ENCODE data around the gene ARID3B. TPM values are rescaled to one million over a fixed set of nuclear protein-coding genes. Genes with fewer than 3 reads are reported as not detected.
A peak's percentile ranks its signal among the peaks of the same experiment; 100 is the strongest.

The ARID3B gene
- total RNA-seq, 1 experiment from 2014 or later, result 101 TPM

- H3K9me3 ChIP-seq (ENCODE audit: control insufficient read depth, low read depth, low read length), result no peaks in the 10 kb centered on the region
- no peaks in the 10 kb centered on the region for H3K27me3 Mint-ChIP-seq (ENCODE audit: low read depth)
- no peak overlapping the region for H4K8ac ChIP-seq (replicated peaks; ENCODE audit: insufficient read length, low read depth, low read length)
- H2BK20ac ChIP-seq (ENCODE audit: low read depth, low read length, poor library complexity, severe bottlenecking), result no peak overlapping the region
- peaks cover 3 to 4% (median 3%) of the 10 kb centered on the region in 3 experiments; a peak in 4 of 7 replicates for H3K36me3 Mint-ChIP-seq (ENCODE audit: insufficient read depth in 1 of 3, low read depth in 3 of 3)
- no peak overlapping the region for H3K4me2 ChIP-seq (ENCODE audit: insufficient read depth, insufficient read length, low read length)
- no peak overlapping the region for H3K9ac ChIP-seq (ENCODE audit: extremely low read depth, insufficient read length, low read length)
- peaks cover 4% of the 10 kb centered on the region for H3K79me1 ChIP-seq (ENCODE audit: insufficient read depth, low read depth, low read length, poor library complexity, severe bottlenecking)
- no peak overlapping the region for H4K5ac ChIP-seq (ENCODE audit: insufficient read length, low read depth, low read length)
- H3K23ac ChIP-seq (ENCODE audit: insufficient read length, low read depth, low read length), result no peak overlapping the region
- H3K27me3 ChIP-seq (ENCODE audit: insufficient read depth, low read length), result no peaks in the 10 kb centered on the region
- H3K27ac ChIP-seq (ENCODE audit: insufficient read length, low read depth, low read length), result no peak overlapping the region
- peaks cover 27 to 37% of the 10 kb centered on the region in 2 experiments for H3K4me1 Mint-ChIP-seq
- TF ChIP-seq CTCF (conservative IDR thresholded peaks at IDR 0.05), result no peak
- H3K27ac Mint-ChIP-seq, result peak overlapping the region in 2 of 3 experiments; percentile 24 to 58; a peak in 4 of 7 replicates
- no peak overlapping the region for H2BK120ac ChIP-seq (ENCODE audit: low read depth, low read length, poor library complexity, severe bottlenecking)
- no peaks in the 10 kb centered on the region for H4K20me1 ChIP-seq (ENCODE audit: control insufficient read depth, insufficient read depth, insufficient read length)
- H2BK15ac ChIP-seq (ENCODE audit: low read depth, low read length), result no peak overlapping the region
- no peak overlapping the region for H3K14ac ChIP-seq (ENCODE audit: insufficient read depth, low read length)
- no peak overlapping the region for H2AFZ ChIP-seq (ENCODE audit: low read length)
- no peak overlapping the region for H3K4ac ChIP-seq (ENCODE audit: low read depth, low read length)
- no peak overlapping the region for H3T11ph ChIP-seq (ENCODE audit: low read length)
- no peak overlapping the region for H2AK5ac ChIP-seq (ENCODE audit: insufficient read length, low read length)
- no CpG with 5 or more reads among the region's 3 CpGs for WGBS (ENCODE audit: extremely low coverage, insufficient read length, low lambda C conversion rate)
- no peak overlapping the region for H3K56ac ChIP-seq (ENCODE audit: insufficient read length, low read depth, low read length)
- no peaks in the 10 kb centered on the region; the same call in 1 of the 2 replicates for H3K79me2 ChIP-seq (ENCODE audit: insufficient read depth, low read length)
- H3K23me2 ChIP-seq (ENCODE audit: insufficient read length, low read depth, low read length, poor library complexity, severe bottlenecking), result peaks cover 6% of the 10 kb centered on the region
- H3K4me1 ChIP-seq (ENCODE audit: insufficient read depth, low read length), result peaks cover 7% of the 10 kb centered on the region; the same call in 1 of the 2 replicates
- H2BK12ac ChIP-seq (ENCODE audit: insufficient read length, low read depth, low read length), result no peak overlapping the region
- no peak overlapping the region for H3K4me3 Mint-ChIP-seq
- H3K18ac ChIP-seq (ENCODE audit: insufficient read length, low read depth, low read length), result no peak overlapping the region
- no peaks in the 10 kb centered on the region; a peak in 1 of 5 replicates for H3K9me3 Mint-ChIP-seq
- H4K91ac ChIP-seq (ENCODE audit: insufficient read length, low read depth, low read length), result no peak overlapping the region
- no peak overlapping the region for H2BK5ac ChIP-seq (ENCODE audit: insufficient read length, low read length)
- no peak for DNase-seq
Observed at GRCh38 chr15:74535388-74536084, 5.5 kb upstream of the ARID3B start.
